GM12878 (cell line): ENCODE measurements around the gene FRAS1. TPM values are rescaled to one million over a fixed set of nuclear protein-coding genes. Genes with fewer than 3 reads are reported as not detected.

Source experiments
- ATAC-seq: fragments of 200-7000 bp; cut with Tn5 transposase; 3 replicates; pipeline ENCODE4 v1.9.1; 2020; ENCODE audit warnings: mild to moderate bottlenecking, moderate library complexity
- BruUV-seq: library from RNA; stranded (reverse); fragments of 400-500 nt; replicated peaks from 2 replicates; lab custom pipeline; 2021; lab: Mats Ljungman, UMichigan
- CTCF ChIA-PET: fragments of 300-600 bp; sonication (Branson Sonifier 250); formaldehyde crosslinking; extraction: SDS; loops from one replicate; lab custom pipeline; 2021; ENCODE audit warnings: inconsistent platforms; lab: Yijun Ruan, JAX
- POLR2A ChIA-PET: fragments of 350-600 bp; formaldehyde crosslinking; extraction: SDS; loops from one replicate; lab custom pipeline; 2021; ENCODE audit warnings: inconsistent platforms; lab: Charles Lee
- RAD21 ChIA-PET: fragments of 300-600 bp; sonication (Branson Sonifier 250); formaldehyde crosslinking; loops from one replicate; lab custom pipeline; 2023; ENCODE audit warnings: antibody characterized with exemption; ENCODE audit not compliant: unreplicated experiment; lab: Charles Lee
- SMC1A ChIA-PET: fragments of 300-600 bp; sonication (Branson Sonifier 250); formaldehyde crosslinking; loops from one replicate; lab custom pipeline; 2023; ENCODE audit not compliant: unreplicated experiment, uncharacterized antibody; lab: Charles Lee
- DNase-seq: peaks from one replicate; pipeline ENCODE4 v3.0.0-alpha.2; 2011; ENCODE audit warnings: low read depth, low spot score
- FAIRE-seq: peaks from 3 replicates; lab custom pipeline; 2011; peaks lifted over from hg19 to GRCh38; lab: Jason Lieb, UNC
- H2AFZ ChIP-seq: 2 replicates; pipeline ENCODE4 v1.6.0; 2011; ENCODE audit warnings: low read depth, low read length, control low read depth; ENCODE audit not compliant: control insufficient read depth
- H3K27ac ChIP-seq: 2 replicates; pipeline ENCODE4 v1.5.1; 2011; ENCODE audit warnings: control low read depth; ENCODE audit not compliant: control insufficient read depth, insufficient read depth
- H3K27me3 ChIP-seq, 2 experiments: replicated peaks in 1 of 2; 2 replicates each; pipeline versions ENCODE4 v1.6.0 to v1.6.1; 2011; ENCODE audit warnings: low read length in 1 of 2; ENCODE audit not compliant: control insufficient read depth in 2 of 2, insufficient read depth in 2 of 2
- H3K36me3 ChIP-seq, 2 experiments: 2 replicates each; pipeline ENCODE4 v1.5.1; 2011; ENCODE audit warnings: low read length in 1 of 2; ENCODE audit not compliant: control insufficient read depth in 2 of 2, insufficient read depth in 2 of 2
- H3K4me1 ChIP-seq: 2 replicates; pipeline ENCODE4 v1.6.1; 2011; ENCODE audit warnings: mild to moderate bottlenecking, low read length, moderate library complexity, mixed read lengths; ENCODE audit not compliant: control insufficient read depth, insufficient read depth
- H3K4me2 ChIP-seq: 2 replicates; pipeline ENCODE4 v1.6.0; 2011; ENCODE audit warnings: control low read depth; ENCODE audit not compliant: control insufficient read depth, insufficient read depth
- H3K4me3 ChIP-seq: fragments of 200-600 bp; sonication (generic); 2 replicates; pipeline ENCODE4 v1.5.1; 2016
- H3K79me2 ChIP-seq: 2 replicates; pipeline ENCODE4 v1.6.0; 2011; ENCODE audit warnings: low read length; ENCODE audit not compliant: control insufficient read depth, insufficient read depth
- H3K9ac ChIP-seq: 2 replicates; pipeline ENCODE4 v1.8.0; 2011; ENCODE audit warnings: low read length, control low read depth, mixed read lengths; ENCODE audit not compliant: control insufficient read depth, insufficient read depth
- H3K9me3 ChIP-seq: replicated peaks from 3 replicates; pipeline ENCODE4 v1.5.1; 2011; ENCODE audit warnings: mild to moderate bottlenecking, low read length; ENCODE audit not compliant: control insufficient read depth, insufficient read depth
- H4K20me1 ChIP-seq: 2 replicates; pipeline ENCODE4 v1.6.0; 2011; ENCODE audit not compliant: control insufficient read depth, insufficient read depth
- BACH1 ChIP-seq: fragments of 450-650 bp; IDR thresholded peaks from 2 replicates; pipeline ENCODE4 v1.6.1; 2017; ENCODE audit warnings: mild to moderate bottlenecking, borderline replicate concordance
- BHLHE40 ChIP-seq, 2 experiments: fragments of 450-650 bp in 1 of 2; IDR thresholded peaks; 2 replicates each; pipeline ENCODE4 v1.6.1; 2011 to 2017; ENCODE audit warnings: low read depth in 2 of 2, borderline replicate concordance in 1 of 2, improper control_type of control experiment in 1 of 2, low read length in 1 of 2, mild to moderate bottlenecking in 1 of 2
- CREM ChIP-seq: IDR thresholded peaks from 2 replicates; pipeline ENCODE4 v1.6.1; 2014; ENCODE audit warnings: antibody characterized with exemption, low read depth
- DPF2 ChIP-seq: fragments of 450-650 bp; IDR thresholded peaks from 2 replicates; pipeline ENCODE4 v1.6.1; 2017; ENCODE audit warnings: mild to moderate bottlenecking
- EP300 ChIP-seq, 2 experiments: fragments of 150-350 bp in 1 of 2; IDR thresholded peaks; 2 replicates each; pipeline ENCODE4 v1.6.1; 2011 to 2012; ENCODE audit warnings: low read depth in 2 of 2, low read length in 2 of 2, borderline replicate concordance in 1 of 2, improper control_type of control experiment in 1 of 2, inconsistent platforms in 1 of 2; ENCODE audit not compliant: control insufficient read depth in 1 of 2
- NFYB ChIP-seq: IDR thresholded peaks from 2 replicates; pipeline ENCODE4 v1.6.1; 2011; ENCODE audit warnings: low read depth, mild to moderate bottlenecking, low read length, improper control_type of control experiment, moderate library complexity; ENCODE audit not compliant: insufficient read depth
- POLR2AphosphoS2 ChIP-seq: IDR thresholded peaks from 2 replicates; pipeline ENCODE4 v1.6.1; 2011; ENCODE audit warnings: low read depth, mild to moderate bottlenecking, low read length, improper control_type of control experiment, moderate library complexity
- RAD21 ChIP-seq: IDR thresholded peaks from 2 replicates; pipeline ENCODE4 v1.6.1; 2011; ENCODE audit warnings: mild to moderate bottlenecking, low read depth, low read length, moderate library complexity; ENCODE audit not compliant: insufficient read depth
- SP1 ChIP-seq: IDR thresholded peaks from one replicate; pipeline ENCODE4 v1.6.1; 2011; ENCODE audit warnings: low read depth, low read length
- SREBF1 ChIP-seq: IDR thresholded peaks from 2 replicates; pipeline ENCODE4 v1.6.1; 2012; ENCODE audit warnings: mild to moderate bottlenecking, low read length
- SUZ12 ChIP-seq: fragments of 200-600 bp; sonication (generic); IDR thresholded peaks from one replicate; pipeline ENCODE4 v1.6.1; 2018; ENCODE audit warnings: antibody characterized with exemption, mild to moderate bottlenecking; ENCODE audit not compliant: unreplicated experiment
- TBL1XR1 ChIP-seq: IDR thresholded peaks from 2 replicates; pipeline ENCODE4 v1.6.1; 2012; ENCODE audit warnings: low read depth, low read length, improper control_type of control experiment
- TCF12 ChIP-seq: IDR thresholded peaks from 2 replicates; pipeline ENCODE4 v1.6.1; 2011; ENCODE audit warnings: low read depth, mild to moderate bottlenecking, low read length
- WGBS: methylation state at CpG from one replicate; pipeline ENCODE4 v1.1.6; 2016; ENCODE audit warnings: low lambda C conversion rate; ENCODE audit not compliant: insufficient replicate concordance, insufficient coverage; ENCODE audit errors: missing lambda C conversion rate; 5-methylcytosine and 5-hydroxymethylcytosine counted together
- in situ Hi-C: fragments of 300-500 bp; cut with MboI; formaldehyde crosslinking; loops from 9 replicates; pipeline ENCODE4 v1.14.3; 2018; ENCODE audit warnings: mixed read lengths
- intact Hi-C: fragments of 100-400 bp; cut with micrococcal nuclease; formaldehyde crosslinking; loops from one replicate; pipeline ENCODE4 v1.14.2; 2022; ENCODE audit not compliant: unreplicated experiment
- polyA plus RNA-seq, 11 experiments: library from polyadenylated mRNA; depleted of rRNA in 4 of 11; unstranded in 6 of 11; stranded (reverse) in 5 of 11; fragments of >200 nt; fragmentation: Nextera tagmentation in 4 of 11; fragmentation: Illumina TruSeq in 1 of 11; extraction: Ambion mirVana in 4 of 11; extraction: Trizol in 1 of 11; gene quantifications; 1 replicate in 1 of 11; 2 replicates in 10 of 11; pipeline versions ENCODE4 v1.2.1 to v1.2.3, GENCODE V29; 2011 to 2016; ENCODE audit warnings: inconsistent platforms in 2 of 11, missing spikeins in 2 of 11, low read depth in 1 of 11
- total RNA-seq, 4 experiments: library from RNA; depleted of rRNA in 3 of 4; stranded (reverse); fragments of >200 nt in 3 of 4; fragmentation: Illumina TruSeq in 1 of 4; extraction: Trizol in 1 of 4; gene quantifications; 2 replicates each; pipeline versions ENCODE4 v1.2.1 to v1.2.3, GENCODE V29; 2013 to 2021
- TF ChIP-seq, protein P1 (sequence below): fragments of 150-350 bp; IDR thresholded peaks from 2 replicates; pipeline ENCODE4 v1.6.1; 2016; ENCODE audit warnings: low read depth, low read length
- TF ChIP-seq, protein P2 (sequence below): fragments of 450-650 bp; formaldehyde crosslinking; IDR thresholded peaks from 2 replicates; pipeline ENCODE4 v1.5.0; 2022; ENCODE audit warnings: mild to moderate bottlenecking, missing genetic modification characterization

Gene FRAS1
- total and polyA plus RNA-seq, 10 of the 15 experiments (the other 5 are each of a cell fraction or from before 2014, with no cell fraction given), result 0.08 to 11.7 (median 0.20) TPM

DNA sequence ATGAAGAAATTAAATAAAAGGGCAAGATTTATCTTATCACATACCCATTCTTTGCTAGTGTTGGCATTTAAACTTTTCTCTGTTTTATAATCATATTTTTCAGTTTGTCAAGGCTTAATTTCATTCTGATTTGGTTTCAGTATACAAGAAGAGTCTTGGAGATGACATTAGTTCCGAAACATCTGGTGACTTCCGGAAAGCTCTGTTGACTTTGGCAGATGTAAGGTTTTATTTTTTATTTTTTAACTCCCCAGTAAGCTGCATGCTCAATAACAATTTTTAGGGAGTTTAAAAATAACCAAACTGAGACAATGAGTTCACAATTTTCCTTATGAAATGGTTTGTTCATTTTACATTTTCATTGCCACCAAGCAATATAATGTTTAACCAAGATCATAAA is 534.3 kb downstream of the FRAS1 start:
- Histone ChIP-seq H3K9ac (no peak overlapping the region), H3K27ac (no peak overlapping the region), H3K4me1 (no peaks in the 10 kb centered on the region), H3K36me3 (no peaks in the 10 kb centered on the region)
- CTCF ChIA-PET, result interaction anchor here (0.6 to 6.4 kb wide), 19 partner anchors 9 to 633 kb away, joined by 3 to 39 read pairs (median 6); no protein-coding TSS in a partner anchor
- intact Hi-C loops (loop anchor here (10.0 kb wide), 1 partner anchor 537 kb away; the partner anchor contains the start of gene FRAS1), in situ Hi-C loops (no loop called here)
- TF ChIP-seq TCF12 (no peak), NFYB (no peak), TBL1XR1 (no peak), SUZ12 (no peak), SP1 (no peak), RAD21 (no peak), BHLHE40 (IDR thresholded peaks at IDR 0.05; ENCODE audit: borderline replicate concordance in 1 of 2, low read depth in 2 of 2, low read length in 1 of 2) (no peak), BACH1 (no peak), POLR2AphosphoS2 (no peak), SREBF1 (no peak), EP300 (IDR thresholded peaks at IDR 0.05; ENCODE audit: borderline replicate concordance in 1 of 2, control insufficient read depth in 1 of 2, low read depth in 2 of 2, low read length in 2 of 2) (no peak), CREM (no peak), DPF2 (no peak)
- TF ChIP-seq, protein P1, sequence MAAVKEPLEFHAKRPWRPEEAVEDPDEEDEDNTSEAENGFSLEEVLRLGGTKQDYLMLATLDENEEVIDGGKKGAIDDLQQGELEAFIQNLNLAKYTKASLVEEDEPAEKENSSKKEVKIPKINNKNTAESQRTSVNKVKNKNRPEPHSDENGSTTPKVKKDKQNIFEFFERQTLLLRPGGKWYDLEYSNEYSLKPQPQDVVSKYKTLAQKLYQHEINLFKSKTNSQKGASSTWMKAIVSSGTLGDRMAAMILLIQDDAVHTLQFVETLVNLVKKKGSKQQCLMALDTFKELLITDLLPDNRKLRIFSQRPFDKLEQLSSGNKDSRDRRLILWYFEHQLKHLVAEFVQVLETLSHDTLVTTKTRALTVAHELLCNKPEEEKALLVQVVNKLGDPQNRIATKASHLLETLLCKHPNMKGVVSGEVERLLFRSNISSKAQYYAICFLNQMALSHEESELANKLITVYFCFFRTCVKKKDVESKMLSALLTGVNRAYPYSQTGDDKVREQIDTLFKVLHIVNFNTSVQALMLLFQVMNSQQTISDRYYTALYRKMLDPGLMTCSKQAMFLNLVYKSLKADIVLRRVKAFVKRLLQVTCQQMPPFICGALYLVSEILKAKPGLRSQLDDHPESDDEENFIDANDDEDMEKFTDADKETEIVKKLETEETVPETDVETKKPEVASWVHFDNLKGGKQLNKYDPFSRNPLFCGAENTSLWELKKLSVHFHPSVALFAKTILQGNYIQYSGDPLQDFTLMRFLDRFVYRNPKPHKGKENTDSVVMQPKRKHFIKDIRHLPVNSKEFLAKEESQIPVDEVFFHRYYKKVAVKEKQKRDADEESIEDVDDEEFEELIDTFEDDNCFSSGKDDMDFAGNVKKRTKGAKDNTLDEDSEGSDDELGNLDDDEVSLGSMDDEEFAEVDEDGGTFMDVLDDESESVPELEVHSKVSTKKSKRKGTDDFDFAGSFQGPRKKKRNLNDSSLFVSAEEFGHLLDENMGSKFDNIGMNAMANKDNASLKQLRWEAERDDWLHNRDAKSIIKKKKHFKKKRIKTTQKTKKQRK, result no peak
- TF ChIP-seq, protein P2, sequence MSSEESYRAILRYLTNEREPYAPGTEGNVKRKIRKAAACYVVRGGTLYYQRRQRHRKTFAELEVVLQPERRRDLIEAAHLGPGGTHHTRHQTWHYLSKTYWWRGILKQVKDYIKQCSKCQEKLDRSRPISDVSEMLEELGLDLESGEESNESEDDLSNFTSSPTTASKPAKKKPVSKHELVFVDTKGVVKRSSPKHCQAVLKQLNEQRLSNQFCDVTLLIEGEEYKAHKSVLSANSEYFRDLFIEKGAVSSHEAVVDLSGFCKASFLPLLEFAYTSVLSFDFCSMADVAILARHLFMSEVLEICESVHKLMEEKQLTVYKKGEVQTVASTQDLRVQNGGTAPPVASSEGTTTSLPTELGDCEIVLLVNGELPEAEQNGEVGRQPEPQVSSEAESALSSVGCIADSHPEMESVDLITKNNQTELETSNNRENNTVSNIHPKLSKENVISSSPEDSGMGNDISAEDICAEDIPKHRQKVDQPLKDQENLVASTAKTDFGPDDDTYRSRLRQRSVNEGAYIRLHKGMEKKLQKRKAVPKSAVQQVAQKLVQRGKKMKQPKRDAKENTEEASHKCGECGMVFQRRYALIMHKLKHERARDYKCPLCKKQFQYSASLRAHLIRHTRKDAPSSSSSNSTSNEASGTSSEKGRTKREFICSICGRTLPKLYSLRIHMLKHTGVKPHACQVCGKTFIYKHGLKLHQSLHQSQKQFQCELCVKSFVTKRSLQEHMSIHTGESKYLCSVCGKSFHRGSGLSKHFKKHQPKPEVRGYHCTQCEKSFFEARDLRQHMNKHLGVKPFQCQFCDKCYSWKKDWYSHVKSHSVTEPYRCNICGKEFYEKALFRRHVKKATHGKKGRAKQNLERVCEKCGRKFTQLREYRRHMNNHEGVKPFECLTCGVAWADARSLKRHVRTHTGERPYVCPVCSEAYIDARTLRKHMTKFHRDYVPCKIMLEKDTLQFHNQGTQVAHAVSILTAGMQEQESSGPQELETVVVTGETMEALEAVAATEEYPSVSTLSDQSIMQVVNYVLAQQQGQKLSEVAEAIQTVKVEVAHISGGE, result no peak
- TF ChIP-seq, all 136 proteins: peak for 0
- ChIA-PET POLR2A (interaction anchor here (1.2 to 1.3 kb wide), 2 partner anchors 11 to 371 kb away, joined by 4 to 8 read pairs; no protein-coding TSS in a partner anchor), SMC1A (interaction anchor here (0.6 to 16.9 kb wide), 20 partner anchors 9 to 532 kb away, joined by 3 to 197 read pairs (median 4); no protein-coding TSS in a partner anchor), RAD21 (interaction anchor here (0.8 to 4.5 kb wide), 15 partner anchors 9 to 531 kb away, joined by 3 to 29 read pairs (median 5); partner anchors contain the start of gene ANXA3)
- DNase-seq (no peak), FAIRE-seq (no peak), ATAC-seq (no peak)
- Histone ChIP-seq H4K20me1 (no peaks in the 10 kb centered on the region), H3K4me3 (no peak overlapping the region), H3K79me2 (no peaks in the 10 kb centered on the region), H3K9me3 (no peaks in the 10 kb centered on the region), H2AFZ (no peak overlapping the region), H3K4me2 (no peak overlapping the region), H3K27me3 (no peaks in the 10 kb centered on the region)
- WGBS, result 96% methylated on average over 2 of the region's 2 CpGs
- no TSS peak for BruUV-seq
